HG02763 (cell line): Measurements from ENCODE around the gene TUBGCP6.

Experiments used
- ATAC-seq: cut with Tn5 transposase; IDR thresholded peaks from one replicate; pipeline ENCODE4 v1.9.1; 2021; ENCODE audit warnings: mild to moderate bottlenecking, moderate library complexity; ENCODE audit not compliant: unreplicated experiment

TUBGCP6 gene

GRCh38 chr22:50183141-50183971 is 61.5 kb downstream of the TUBGCP6 start:
- ATAC-seq: no peak

DNA sequence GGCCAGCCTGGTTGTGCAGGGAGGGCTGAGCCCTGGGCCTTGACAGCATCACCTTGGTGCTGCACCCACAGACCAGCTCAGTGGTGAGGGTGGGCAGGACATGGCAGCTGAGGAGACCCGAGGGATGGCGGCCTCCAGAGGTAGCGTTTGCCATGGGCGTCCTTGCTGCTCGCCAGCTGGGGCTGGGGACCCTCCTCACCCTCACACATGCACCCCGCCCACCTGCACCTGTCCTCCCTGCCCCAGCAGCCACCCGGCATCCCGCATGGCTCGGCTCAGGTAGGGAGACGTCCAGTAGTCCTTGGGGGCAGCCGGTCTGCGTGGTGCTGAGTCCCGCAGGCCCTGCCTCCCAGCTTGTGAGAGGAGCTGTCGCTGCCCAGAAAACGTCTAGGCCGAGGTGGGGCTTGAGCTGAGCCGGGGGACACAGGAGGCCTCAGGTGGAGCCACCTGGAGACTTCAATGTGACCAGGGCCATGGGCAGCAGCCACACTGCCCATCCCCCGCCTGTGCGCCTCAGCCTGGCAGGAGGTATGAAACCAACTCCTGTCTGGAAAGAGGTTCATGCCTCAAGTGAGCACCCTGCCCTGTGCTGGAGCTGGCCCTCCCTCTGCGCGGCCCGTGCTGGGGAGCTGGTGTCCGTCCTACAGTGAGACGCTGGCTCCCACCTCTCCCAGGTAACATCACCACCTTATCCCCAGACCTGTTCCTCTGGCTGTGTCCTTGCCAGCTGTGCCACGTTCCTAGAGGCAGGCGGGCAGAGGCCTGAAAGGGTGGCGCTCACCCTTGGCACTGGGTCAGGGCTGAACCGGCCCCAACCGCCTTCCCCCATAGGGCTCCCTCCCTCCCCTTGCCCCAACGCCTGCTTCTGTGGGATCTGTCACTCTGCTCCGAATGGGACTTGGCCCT is 62.4 kb downstream of the TUBGCP6 start:
- no peak for ATAC-seq

- ATAC-seq: no peak
Measured at GRCh38 chr22:50180727-50181521, 63.9 kb downstream of the TUBGCP6 start.

- no peak for ATAC-seq
Measured at GRCh38 chr22:50179937-50180726, 64.7 kb downstream of the TUBGCP6 start.

DNA sequence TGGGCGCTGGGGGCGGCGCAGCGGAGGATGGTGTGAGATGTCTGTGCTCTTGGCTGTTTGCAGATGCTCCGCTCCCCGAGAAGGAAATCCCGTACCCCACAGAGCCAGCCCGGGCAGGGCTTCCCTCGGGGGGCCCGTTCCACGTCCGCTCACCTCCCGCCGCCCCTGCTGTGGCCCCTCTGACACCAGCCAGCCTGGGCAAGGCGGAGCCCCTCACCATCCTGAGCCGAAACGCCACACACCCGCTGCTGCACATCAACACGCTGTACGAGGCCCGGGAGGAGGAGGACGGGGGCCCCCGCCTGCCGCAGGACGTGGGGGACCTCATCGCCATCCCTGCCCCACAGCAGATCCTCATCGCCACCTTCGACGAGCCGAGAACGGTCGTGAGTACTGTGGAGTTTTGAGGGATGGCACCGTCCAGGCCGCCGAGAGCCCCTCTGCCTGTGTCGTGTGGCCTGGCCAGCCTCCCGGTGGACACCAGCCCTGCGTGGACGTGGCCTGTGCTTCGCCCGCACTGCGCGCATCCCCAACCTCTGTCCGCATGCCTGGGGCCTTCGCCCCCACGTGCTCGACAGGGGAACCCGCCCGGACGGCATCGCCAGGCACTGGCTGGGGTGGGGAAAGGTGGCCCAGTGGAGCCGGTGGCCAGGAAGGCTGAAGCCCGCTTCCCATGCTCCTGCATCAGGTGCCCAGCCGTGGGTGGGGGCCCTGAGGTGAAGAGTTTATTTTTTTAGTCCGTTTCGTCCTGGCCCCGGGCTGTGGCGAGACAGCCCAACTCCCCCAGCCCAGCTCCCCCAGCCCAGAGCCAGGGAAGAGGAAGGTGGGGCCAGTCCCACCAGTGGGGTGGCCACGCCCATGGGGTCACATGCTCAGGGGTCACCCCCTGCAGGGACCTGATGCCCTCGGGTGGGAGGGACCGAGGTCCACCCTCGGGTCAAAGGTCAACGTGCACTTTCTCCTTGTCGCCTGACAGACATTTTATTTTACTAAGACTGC is 65.7 kb downstream of the TUBGCP6 start:
- no peak for ATAC-seq

DNA sequence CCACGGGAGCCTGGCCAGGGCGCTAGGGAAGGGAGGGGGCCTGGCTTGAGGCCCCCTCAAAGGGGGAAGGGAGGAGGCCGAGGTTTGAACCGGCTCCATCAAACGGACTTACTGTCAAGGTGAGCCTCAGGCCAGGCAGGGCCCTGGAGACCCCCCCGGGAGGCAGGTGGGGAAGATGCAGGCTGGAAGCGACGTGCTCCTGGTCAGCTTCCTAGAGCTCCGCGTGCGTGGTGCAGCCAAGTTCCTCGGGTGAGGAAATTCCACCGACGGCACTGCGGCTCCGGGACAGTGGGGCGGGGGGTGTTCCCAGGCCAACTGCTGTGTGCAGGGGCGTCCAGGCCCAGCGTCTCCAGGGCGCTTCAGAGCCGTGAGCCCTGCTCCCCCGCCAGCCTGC is 66.4 kb downstream of the TUBGCP6 start:
- no peak for ATAC-seq

DNA sequence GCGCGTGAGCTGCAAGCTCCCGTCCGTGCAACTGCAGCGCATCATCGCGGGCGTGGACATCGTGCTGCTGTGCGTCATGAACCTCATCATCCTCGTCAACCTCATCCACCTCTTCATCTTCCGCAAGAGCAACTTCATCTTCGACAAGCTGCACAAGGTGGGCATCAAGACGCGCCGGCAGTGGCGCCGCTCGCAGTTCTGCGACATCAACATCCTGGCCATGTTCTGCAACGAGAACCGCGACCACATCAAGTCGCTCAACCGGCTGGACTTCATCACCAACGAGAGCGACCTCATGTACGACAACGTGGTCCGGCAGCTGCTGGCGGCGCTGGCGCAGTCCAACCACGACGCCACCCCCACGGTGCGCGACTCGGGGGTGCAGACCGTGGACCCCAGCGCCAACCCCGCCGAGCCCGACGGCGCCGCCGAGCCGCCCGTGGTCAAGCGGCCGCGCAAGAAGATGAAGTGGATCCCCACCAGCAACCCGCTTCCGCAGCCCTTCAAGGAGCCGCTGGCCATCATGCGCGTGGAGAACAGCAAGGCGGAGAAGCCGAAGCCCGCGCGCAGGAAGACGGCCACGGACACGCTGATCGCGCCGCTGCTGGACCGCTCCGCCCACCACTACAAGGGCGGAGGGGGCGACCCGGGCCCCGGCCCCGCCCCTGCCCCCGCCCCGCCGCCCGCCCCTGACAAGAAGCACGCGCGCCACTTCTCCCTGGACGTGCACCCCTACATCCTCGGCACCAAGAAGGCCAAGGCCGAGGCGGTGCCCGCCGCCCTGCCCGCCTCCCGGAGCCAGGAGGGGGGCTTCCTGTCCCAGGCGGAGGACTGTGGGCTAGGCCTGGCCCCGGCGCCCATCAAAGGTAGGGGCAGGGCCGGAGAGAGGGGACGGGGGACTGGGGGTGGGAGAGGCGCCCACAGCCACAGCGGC is 67.0 kb downstream of the TUBGCP6 start:
- ATAC-seq: no peak

- ATAC-seq: no peak
Measured at GRCh38 chr22:50176850-50177536, 67.8 kb downstream of the TUBGCP6 start.

GRCh38 chr22:50175921-50176849 is 68.6 kb downstream of the TUBGCP6 start:
- no peak for ATAC-seq

DNA sequence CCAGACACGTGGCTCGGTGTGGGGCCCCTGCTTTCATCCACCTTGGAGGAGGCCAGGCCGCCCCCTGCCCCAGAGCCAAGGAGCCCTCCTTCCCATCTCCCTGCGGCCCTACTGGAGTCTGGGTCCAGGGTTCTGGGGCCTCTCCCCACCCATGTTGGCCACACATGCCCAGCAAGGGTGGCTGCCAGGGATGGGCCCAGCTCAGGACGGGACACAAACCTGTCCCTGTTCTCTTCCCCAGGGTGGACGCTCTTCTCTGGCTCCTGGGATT is 69.7 kb downstream of the TUBGCP6 start:
- no peak for ATAC-seq

DNA sequence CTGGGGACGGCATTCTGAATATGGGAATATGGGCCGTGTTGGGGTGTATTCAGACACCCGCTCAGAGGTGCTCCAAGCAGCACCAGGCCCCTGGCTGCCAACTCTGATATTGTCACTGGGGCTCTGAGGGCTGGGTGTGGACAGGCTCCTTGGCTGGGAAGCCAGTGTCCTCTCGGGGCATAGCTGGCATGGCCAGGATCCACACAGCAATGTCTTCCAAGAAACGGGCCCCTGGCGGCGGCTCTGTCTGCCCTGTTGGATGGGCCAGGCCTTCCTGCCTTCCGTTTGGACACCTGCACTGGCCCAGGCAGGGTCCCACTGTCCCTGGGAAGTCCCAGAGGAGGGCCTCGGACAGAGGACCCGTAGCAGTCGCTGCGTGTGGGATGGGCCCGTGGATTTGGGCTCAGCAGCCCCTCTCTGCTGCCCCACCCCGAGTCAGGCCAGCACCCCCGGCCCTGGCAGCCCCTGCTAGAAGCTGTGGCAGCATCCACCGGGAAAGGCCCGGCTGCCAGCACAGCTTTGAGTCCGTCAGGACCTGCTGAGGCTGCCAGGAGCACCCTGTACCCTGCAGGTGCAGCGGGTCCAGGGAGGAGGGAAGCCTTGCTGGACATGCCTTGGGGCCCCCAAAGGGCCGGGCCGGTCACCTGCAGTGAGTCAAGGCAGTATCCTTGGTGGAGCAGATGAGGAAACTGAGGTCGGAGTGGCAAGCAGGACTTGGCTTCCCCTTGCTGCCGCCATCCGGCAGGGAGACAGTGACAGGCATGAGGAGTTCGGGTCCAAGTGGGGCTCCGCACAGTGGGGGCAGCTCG is 70.2 kb downstream of the TUBGCP6 start:
- no peak for ATAC-seq

DNA sequence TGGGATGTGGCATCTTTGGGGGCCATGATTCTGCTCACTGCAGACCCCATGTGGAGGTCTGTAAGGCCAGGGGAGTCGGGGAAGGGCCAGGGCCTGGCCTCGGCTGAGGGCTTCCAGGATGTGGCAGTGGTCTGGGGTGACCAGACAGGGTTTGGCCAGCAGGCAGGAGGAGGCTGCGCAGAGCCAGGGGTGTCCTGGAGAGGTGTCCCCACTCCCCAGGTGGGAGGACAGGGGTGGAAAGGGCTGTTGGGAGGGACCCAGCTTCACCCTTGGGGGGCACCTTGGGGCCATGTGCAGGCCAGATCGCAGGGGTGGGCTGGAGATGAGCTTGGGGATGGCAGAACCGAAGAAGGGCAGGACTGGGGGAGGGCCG is 70.9 kb downstream of the TUBGCP6 start:
- ATAC-seq: no peak

GRCh38 chr22:50173311-50173982 is 71.4 kb downstream of the TUBGCP6 start:
- no peak for ATAC-seq

- no peak for ATAC-seq
Measured at GRCh38 chr22:50171965-50172421, 72.8 kb downstream of the TUBGCP6 start.

DNA sequence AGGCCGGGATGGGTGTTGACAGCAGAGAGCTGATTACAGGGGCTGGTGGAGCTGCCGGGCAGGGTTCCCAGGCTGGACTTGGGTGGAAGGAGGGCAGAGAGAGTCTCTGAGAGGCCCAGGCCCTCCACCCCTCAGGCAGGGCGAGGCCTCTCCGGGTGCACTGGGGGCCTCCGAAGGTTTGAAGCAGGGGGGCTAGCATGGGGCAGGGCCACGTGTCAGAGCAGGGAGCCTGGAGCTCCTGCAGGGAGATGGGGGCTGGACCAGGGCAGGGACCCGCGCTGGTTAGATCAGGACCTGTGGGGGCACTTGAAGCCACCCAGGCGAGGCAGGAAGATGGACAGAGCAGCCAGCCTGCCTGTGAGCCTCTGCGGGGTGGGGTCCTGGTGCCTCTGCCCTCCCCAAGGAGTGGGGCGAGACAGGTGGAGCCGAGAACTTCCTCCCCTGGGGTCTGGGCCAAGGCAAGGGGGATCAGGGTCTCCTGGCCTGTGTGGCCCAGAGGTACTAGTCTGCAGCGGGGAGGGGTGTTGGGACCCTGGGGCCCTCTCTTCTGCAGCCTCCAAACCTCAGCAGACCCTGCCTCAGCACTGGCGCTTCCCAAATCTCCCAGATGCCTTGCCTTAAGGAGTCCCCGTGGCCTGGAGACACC is 73.4 kb downstream of the TUBGCP6 start:
- ATAC-seq: no peak
